GOT3 (cell line): ENCODE data around the gene RNASEH1.

Experiments
- DNase-seq: peaks from one replicate; lab custom pipeline; 2025; ENCODE audit warnings: mixed read lengths; lab: John Stamatoyannopoulos, UW

Gene RNASEH1

DNA sequence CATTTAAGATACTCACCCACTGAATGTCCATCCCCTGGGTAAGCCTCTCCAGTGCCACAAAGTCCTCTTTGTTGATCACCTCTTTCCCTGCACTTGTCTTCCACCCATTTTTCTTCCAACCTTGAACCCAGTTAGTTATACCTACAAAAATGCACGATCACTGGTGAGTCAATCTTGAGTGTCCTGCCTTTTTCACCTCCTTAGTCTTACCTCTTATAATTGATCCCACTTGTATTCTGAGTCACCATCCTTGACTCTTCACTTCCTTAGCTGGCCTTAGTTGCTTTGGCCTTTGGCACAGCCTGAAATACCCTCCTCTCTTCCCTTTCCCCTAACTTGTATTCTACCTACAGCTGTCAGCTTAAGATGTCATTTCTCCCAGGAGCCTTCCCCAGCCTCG is 10.2 kb downstream of the RNASEH1 start:
- DNase-seq, result no peak

DNA sequence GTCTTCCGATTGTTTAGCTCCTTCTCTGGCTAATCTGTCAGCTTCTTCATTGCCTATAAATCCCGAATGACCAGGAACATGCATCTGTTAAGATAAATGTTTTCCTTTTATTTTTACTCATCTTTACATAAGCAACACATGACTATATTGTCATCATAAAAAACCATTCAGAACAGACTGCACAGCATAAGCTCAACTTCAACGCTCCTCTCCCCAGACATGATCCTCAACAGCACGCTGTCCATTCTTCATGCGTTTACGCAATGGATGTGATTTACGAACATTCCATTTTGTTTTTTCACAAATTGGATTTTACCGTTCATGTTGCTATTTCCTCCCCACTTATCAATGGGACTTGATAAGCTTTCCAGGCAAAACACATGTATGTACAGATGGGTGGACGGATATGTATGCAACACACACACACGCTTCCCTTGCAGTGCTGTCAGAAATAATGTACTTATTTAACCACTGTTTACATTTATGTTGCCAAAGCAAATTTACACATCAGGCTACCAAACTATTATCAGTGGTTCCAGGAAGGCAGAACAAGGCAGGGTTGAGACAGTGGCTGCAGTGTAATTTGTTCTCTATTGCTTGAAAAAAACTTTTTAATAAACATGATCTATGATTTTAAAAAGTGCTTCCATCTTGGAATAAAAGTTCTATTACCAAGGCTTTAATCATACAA is 12.2 kb downstream of the RNASEH1 start:
- DNase-seq, result no peak

DNA sequence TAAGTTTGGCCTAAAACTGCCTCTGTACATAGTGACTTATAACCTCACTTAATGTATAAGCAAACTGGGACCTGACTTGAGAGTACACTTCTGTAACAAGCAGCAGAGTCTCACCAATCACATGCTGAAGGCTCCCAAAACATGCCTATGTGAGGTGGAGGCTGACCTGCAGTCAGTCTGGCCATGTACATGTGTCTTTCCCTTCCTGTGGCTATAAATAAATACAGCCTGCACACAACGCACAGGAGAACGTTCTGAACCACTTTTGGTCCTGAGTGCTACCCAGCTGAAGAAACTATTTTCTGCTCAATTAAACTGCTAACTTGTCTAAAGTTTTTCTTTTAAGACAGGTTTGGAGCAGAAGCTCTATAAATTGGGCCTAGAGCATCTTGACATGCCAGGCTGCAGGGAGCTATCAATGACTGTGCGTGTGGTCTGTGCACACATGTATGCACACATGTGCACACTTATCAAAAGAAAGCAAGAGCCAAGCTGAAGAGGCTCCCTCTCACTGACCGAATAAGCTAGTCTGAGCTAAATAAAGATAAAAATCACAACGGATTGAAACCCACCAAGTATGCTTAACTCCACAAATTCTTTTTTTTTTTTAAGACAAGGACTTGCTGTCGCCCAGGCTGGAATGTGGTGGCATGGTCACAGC is 15.0 kb downstream of the RNASEH1 start:
- DNase-seq, result no peak

DNA sequence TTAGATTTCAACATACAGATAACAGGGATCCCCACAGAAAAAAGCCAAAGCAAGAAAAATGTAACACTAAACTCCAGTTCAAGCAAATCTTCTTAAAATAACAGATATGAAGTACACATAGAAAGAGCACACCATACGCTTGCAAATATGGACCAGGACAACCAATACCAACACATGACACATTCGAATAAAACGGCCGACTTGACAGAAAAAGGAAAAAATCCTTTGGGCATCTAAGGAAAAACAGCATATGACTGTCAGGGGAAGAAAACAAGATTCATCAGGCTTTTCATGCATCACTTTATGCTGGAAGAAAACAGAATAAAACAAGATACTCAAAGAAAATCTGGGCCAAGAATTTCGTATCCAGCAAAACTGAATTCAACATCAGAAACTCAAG is 16.0 kb downstream of the RNASEH1 start:
- no peak for DNase-seq

DNA sequence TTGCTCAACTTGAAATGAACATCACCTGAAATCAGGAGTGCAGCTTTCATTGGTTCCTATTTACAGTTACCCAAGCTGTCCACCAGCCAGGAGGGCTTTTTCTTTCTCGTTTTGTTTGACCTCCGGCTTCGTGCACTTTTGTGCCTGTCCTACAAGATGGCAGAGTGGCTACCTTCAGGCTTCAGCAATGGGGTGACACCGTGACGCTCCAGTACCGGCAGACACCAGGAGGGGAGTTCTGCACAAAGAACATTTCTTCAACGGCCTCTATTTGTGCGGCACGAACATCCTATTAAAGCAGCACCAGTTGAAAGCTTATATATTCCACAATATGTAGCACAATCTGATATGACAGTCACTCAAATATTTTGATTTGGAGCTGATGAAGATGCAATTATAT is 18.3 kb downstream of the RNASEH1 start:
- DNase-seq, result no peak

DNA sequence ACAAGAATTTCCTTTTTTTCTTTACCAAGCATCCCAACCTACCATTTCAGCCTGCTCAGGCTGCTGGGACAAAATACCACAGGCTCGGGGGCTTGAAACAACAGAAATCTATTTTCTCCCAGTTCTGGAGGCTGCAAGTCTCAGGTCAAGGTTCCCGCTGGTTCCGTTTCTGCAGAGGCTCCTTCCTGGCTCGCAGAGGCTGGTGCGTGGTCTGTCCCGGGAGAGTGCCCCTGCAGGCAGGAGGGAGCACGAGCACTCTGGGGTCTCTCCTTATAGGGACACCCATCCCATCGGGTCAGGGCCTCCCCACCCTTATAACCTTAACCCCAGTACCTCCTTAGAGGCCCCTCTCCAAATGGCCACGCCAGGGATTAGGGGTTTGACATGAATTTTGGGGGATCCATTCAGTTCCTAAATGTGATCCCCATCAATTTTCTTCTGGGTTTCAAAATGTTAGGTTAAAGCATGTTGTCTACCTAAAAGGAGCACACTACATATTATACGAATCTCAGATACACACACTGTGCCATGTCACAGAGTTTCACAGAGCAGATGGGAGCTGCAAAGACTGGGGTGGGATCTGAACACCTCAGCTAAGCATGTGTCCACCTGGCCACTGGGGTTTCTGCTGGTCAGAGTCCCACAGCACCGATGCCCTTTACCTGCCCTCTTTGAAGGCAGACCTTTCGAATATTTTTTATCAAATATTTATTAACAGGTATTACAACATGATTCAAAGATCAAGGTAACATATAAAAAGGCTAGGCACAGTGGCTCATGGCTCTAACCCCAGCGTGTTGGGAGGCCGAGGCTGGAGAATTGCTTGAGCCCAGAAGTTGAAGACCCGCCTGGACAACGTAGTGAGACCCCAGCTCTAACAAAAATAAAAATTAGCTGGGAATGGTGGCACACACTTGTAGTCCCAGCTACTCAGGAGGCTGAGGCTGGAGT is 21.2 kb downstream of the RNASEH1 start:
- no peak for DNase-seq

DNA sequence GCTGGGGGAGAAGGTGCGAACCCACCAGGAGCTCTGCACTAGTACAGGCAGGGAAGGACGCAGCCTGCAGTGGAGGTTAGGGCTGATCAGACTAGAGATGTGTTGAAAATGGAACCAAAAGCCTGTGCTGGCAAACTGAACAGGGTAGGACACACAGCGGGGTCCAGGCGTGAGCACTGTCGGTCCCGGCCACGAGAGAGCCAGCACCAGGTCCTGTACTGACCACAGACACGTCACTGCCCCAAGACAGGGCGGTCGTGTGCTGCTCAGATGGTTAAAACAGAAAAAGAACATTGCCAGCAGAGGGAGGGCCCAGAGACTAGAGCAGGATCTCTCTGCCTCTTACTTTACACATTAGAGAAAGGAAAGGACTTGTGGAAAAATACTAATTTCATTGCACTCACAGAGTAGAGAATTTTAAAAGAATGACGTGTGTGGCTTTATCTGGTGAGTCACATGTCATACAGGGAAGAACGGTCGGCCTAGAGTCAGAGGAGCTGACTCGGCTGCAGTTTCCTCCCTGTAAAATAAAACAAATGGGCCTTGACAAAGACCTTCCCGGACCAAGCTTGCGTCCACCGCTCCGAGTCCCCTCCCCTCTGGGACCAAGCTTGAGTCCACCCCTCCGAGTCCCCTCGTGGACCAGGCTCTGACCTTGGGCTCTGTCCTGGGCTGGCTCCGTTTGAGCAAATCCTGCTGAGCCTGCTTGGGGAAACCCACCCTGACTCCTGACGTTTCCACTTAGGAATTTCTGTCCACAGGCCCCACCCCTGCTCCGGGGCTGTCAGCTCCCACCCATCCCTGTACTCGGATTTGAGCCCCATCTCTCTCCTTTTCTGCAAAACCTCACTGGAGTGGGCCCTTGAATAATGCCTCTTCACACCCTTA is 22.1 kb downstream of the RNASEH1 start:
- DNase-seq, result no peak

DNA sequence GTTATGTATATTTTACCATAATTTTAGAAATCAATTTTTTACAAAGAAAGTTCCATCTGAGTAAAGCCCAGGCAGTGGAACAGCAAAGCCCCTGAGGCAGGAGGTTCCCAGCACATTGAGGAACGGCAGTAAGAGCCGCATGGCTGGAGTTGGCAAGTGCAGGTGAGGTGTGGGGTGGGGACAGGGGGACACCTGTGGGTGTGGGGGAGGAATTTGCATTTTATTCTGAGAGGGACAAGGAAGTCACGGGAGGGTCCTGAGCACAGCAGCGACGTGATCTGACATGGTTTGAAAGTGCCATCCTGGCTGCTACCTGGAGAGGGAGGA is 22.7 kb downstream of the RNASEH1 start:
- no peak for DNase-seq

DNA sequence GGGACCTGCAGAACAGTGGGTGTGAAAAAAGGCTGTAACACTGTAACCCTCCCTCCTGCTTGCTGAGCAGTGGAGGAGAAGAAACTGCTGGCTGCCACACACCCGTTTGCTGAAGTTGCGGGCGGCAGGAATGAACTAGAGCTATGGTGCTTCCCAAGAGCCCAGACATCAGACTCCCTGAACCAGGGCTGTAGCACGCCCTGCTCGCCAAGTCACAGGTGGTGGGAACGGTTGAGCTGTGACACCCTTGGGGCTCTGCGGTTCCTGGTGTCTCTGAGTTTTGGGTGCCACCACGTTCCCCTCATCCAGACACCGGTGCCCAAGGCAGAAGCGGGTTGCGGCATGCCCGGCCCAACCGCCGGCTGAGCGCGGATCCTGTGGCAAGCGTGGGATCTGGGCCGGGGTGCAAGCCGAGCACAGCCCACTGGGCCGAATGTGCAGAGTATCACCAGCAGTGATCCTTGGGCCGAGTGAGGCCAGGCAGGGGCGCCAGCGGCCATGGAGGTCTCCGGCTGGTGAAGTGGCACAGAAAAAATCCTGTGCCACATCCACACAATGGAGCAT is 23.8 kb downstream of the RNASEH1 start:
- no peak for DNase-seq

DNA sequence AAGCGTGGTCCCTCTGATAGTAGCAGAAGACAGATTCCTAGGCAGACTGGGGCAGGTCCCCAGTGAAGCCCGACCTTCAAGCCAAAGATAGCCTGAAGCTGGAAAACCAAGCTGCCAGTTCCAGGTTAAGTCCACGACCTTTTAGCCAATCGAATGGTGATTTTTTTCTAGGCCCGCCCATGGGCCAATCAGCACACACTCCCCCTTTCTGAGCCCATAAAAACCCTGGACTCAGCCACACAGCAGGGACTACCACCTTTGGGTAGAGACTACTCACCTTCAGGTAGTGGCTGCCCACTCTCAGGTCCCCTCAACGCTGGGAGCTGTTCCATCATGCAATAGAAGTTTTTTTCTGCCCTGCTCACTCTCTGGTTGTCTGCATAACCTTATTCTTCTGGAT is 24.3 kb downstream of the RNASEH1 start:
- DNase-seq, result no peak

DNA sequence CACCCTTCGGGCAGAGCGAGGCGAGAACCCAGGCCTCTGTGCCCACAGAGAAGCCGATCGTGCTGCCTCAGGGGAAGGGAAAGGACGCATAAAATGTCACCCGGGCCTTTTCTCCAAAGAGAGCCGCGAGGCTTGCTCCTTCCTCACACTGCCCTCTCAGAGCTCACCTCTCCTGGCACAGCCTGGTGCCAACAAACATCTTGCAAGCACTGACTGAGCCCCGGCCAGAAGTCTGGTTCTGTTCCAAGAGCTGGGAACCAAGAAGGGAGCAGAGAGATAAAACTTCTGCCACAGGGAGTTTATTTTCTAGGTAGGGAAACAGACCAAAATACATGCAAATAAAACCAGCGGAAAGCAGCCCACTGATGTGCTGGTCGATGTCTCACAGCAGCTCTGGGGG is 25.2 kb downstream of the RNASEH1 start:
- DNase-seq, result no peak

DNA sequence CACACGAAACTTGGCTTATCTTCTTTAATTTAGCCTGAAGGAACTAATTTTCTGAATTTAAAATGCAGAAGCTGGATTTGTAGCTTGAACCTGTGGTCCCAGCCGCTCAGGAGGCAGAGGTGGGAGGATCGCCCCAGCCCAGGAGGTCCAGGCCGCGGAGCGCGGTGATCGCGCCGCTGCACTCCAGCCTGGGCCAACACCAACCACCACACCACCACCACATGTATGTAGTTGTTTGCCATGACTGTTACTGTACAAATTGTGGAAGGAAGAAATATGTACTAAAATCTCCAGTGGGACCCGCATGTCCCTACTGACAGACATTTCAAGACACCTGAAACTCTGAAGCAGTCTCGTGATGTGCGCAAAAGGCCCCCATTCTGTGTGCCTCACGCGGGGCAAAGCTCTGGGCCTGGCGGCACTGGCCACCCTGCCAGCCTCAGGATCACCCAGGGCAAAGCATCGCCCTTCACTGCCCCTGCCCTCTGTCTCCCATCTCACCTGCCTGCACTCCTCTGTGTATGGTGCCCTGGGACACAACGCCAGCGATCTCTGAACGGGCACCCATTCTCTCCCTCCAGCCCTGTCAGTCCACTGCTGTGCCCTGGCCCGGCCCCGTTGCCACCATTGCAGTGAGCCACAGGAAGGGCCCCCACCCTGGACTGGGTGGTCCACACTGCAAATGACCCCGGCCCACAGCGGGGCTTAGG is 28.7 kb downstream of the RNASEH1 start:
- no peak for DNase-seq

DNA sequence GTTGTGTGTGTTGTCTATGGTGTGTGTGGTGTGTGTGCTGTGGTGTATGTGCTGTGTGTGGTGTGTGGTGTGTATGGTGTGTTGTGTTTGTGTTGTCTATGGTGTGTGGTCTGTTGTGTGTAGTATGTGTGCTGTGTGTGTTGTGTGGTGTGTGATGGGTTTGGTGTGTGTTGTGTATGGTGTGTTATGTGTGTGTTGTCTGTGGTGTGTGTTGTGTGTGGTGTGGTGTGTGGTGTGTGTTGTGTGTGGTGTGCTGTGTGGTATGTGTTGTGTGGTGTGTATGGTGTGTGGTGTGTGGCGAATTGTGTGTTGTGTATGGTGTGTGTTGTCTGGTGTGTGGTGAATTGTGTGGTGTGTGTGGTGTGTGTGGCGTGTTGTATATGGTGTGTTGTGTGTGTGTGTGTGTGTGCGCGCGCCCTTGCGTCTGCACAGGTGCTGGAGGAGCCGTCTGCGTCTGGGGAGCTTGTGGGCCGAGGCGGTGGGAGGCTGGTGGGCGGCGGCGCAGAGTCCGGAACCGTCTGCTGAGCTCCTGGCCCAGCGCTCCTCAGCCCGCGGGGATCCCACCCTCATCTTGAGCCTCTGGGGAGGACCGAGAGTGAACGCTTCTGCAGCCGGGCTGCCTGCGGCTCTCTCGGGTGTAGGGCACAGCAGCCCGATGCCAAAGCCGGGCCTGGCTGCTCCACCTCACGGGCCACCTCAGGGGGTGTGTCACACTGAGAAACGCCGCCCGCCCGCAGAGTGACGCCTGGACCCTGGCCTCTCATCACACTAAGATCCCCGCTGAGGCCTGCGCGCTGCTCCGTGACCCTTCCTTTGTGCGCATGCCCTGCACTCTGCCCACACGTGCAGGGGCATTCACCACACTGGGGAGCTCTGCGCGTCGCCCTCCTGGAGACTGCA is 30.0 kb downstream of the RNASEH1 start:
- no peak for DNase-seq

DNA sequence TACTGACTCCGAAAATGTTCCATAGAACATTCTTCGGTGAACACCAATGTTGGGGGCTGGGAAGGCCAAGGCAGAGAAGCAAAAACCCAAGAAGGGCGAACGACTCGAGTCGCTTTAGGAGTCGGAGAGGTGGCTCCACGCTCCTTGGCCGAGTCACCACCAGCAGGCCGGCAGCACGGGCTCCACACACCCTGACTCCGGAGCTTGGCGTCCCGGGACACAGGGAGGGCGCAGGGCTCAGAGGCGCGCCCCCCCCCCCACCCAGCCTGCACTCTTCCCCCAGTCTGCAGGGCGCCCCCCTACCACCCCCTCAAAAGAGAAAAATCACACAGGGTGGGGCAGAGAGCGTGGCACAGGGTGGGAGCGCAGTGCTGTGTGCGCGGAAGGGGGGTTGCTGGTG is 31.3 kb downstream of the RNASEH1 start:
- DNase-seq, result no peak

DNA sequence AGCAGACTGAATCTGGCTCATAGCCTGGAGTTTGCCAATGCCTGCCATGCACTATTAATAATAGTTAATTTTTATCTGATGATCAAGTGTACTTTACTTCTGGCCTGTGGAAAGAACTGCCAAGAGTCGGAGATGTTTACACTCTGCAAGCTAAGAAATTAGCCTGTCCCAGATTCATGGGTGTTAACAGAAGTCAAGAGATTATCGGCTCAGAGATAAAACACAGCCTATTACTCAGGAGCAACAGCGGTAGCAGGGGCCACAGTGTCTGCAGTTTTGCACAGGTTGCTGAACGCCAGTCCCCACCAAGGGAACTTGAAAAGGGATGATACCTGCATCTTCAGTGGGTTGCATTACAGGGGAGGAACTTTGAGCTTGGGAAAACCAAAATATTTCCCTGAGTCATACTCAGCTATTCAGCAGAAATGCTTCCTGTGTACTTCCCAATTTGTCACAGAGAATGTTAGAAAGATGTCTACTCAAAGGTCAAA is 34.5 kb downstream of the RNASEH1 start:
- DNase-seq, result no peak

DNA sequence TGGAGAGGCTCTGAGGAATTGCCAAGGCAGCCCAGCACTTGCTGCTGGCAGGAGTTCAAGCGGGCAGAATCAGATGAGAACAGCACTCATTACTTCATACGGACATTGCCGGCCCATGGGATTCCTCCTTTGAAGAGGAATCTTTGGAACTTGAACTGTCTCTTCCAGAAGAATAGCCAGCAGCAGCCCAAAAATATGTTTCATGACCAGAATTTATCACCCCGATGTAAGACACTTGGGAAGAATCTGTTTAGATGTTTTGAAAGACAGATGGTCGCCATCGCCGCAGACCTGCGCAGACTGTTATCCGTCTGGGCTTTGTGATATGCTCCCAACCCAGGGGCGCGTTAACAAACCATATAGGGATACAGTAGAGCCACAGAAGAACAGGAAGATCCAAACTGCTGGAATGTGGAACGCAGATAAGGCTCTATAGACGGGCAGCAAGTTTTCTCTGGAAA is 35.1 kb downstream of the RNASEH1 start:
- DNase-seq, result no peak

DNA sequence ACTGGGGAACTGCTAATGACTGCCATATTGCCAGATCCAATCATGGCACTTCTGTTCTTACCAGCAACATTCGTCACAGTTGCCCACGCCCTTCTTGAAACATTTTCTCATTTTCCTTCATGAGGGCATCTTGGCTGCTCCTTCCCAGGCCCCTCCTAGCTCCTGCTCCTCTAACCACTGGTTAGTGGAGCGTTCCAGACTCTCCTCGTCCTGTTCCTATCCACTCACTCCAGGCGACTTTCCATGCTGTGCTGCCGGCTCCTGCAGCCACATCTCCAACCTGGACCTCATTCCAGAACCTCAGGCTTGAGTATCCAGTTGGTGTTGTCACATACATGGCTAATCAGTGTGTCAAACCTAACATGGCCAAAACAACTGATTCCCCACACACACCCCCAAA is 37.5 kb downstream of the RNASEH1 start:
- DNase-seq, result no peak

DNA sequence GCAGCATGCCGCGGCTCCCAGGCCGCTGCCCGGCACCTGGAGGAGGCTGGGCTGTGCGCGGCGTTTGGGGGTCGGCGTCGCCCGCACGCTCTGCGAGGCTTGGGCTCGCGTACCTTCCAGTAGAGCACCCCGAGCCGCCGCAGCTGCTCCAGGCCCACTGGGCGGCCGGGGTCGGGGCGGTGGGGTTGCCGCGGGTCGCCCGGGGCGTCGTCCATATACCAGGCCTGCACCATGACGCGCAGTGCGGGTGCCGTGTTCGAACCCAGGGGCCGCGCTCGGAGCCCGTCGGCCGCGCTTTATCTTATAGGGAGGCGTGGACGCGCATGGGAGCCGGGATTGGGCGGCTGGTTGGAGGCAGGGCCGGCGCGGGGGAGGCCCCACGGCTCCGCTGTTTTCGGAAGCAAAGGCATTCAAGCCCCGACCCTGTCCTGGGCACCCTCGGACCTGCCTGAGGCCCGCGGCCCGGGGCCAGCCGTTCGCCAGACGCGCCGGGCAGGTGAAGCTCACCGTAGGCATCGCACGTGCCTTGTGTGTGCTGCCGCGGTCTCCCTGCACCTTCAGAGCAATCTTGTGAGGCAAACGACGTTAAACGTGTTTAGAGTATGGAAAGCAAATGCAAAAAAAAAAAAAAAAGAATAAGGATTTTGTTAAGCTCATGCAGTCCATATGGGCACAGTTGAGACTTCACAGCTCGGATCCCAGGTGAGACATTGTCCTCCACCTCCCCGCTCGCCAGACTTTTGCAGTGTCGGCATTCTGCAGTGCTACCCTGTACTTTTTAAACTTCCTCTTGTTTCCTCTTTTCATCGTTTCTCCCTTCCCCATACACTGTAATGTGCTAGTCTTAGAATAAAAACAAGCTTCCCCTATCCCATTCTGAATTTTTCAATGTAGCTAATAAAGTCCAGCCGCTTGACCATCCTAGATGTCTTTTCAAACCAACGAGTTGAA is 38.6 kb downstream of the RNASEH1 start, which contains the start of gene ADI1:
Gene ADI1, minus strand, starts transcription at position 277 of the 951 bp plus-strand sequence. Its CDS starts 44 bp downstream, at position 233.
- DNase-seq, result peak; percentile 52
